Activated effector memory CD4-positive, alpha-beta T cell treated with Interleukin-2 at 50 U/mL for 16 hours (primary cell): ENCODE data around the gene LRRN2.
"Not testable (repeated sequence)": the region's sequence is repeated elsewhere in the genome, so short reads cannot be mapped to it uniquely, and the experiment has no call there.

Source experiments
- DNase-seq: peaks from one replicate; pipeline ENCODE4 v3.0.0-alpha.2; 2020

Gene LRRN2

GRCh38 chr1:204711947-204712701, 26.6 kb upstream of the LRRN2 start:
- DNase-seq: no peak

- no peak for DNase-seq
These were observed 25.8 kb upstream of the LRRN2 start for GRCh38 chr1:204711103-204711946.

GRCh38 chr1:204709960-204710912, 24.7 kb upstream of the LRRN2 start:
- DNase-seq: no peak

- no peak for DNase-seq
These were observed 23.5 kb upstream of the LRRN2 start for GRCh38 chr1:204709021-204709420.

GRCh38 chr1:204706838-204707509, 21.4 kb upstream of the LRRN2 start:
- no peak for DNase-seq

GRCh38 chr1:204705888-204706837, 20.6 kb upstream of the LRRN2 start:
- DNase-seq: no peak

- no peak for DNase-seq
These were observed 19.9 kb upstream of the LRRN2 start for GRCh38 chr1:204705493-204705811.

GRCh38 chr1:204704794-204705492, 19.4 kb upstream of the LRRN2 start:
- no peak for DNase-seq

- DNase-seq: no peak
These were observed 18.5 kb upstream of the LRRN2 start for GRCh38 chr1:204703826-204704612.

GRCh38 chr1:204703268-204703664, 17.7 kb upstream of the LRRN2 start:
- no peak for DNase-seq

- DNase-seq: no peak
These were observed 17.2 kb upstream of the LRRN2 start for GRCh38 chr1:204702552-204703267.

- DNase-seq: no peak
These were observed 15.7 kb upstream of the LRRN2 start for GRCh38 chr1:204701229-204701628.

- no peak for DNase-seq
These were observed 12.4 kb upstream of the LRRN2 start for GRCh38 chr1:204697893-204698292.

- DNase-seq: no peak
These were observed 11.1 kb upstream of the LRRN2 start for GRCh38 chr1:204696606-204697005.

GRCh38 chr1:204695692-204696091, 10.2 kb upstream of the LRRN2 start:
- no peak for DNase-seq

GRCh38 chr1:204694145-204694544, 8.6 kb upstream of the LRRN2 start:
- DNase-seq: no peak

GRCh38 chr1:204692841-204693356, 7.4 kb upstream of the LRRN2 start:
- no peak for DNase-seq

- no peak for DNase-seq
These were observed 6.8 kb upstream of the LRRN2 start for GRCh38 chr1:204692325-204692840.

- DNase-seq: not testable (repeated sequence)
These were observed 5.8 kb upstream of the LRRN2 start for GRCh38 chr1:204691328-204691730.
